SK-N-SH (cell line): ENCODE measurements around the gene TJP1. TPM values are rescaled to one million over a fixed set of nuclear protein-coding genes. Genes with fewer than 3 reads are reported as not detected.

Experiments used
- CTCF ChIA-PET: fragments of 300-600, 350-600 bp; formaldehyde crosslinking; extraction: SDS; loops from one replicate; lab custom pipeline; 2021; lab: Yijun Ruan, JAX
- POLR2A ChIA-PET: fragments of 350-600 bp; sonication (Branson Sonifier 250); formaldehyde crosslinking; extraction: SDS; loops from one replicate; lab custom pipeline; 2020; ENCODE audit warnings: antibody characterized with exemption, inconsistent platforms; lab: Yijun Ruan, JAX
- DNase-seq: peaks from one replicate; pipeline ENCODE4 v3.0.0; 2012
- H2AFZ ChIP-seq: fragments of 200-600 bp; sonication (generic); 2 replicates; pipeline ENCODE4 v1.8.1; 2016; ENCODE audit warnings: antibody characterized with exemption, mild to moderate bottlenecking, low read depth
- H3F3A ChIP-seq: fragments of 200-600 bp; sonication (generic); replicated peaks from 2 replicates; pipeline ENCODE3; 2016; ENCODE audit warnings: antibody characterized with exemption, mild to moderate bottlenecking; ENCODE audit not compliant: insufficient read depth
- H3K27ac ChIP-seq, 2 experiments: fragments of 200-500 bp in 1 of 2; fragments of 200-600 bp in 1 of 2; sonication (Bioruptor generic) in 1 of 2; sonication (generic), shearing (Covaris generic) in 1 of 2; 2 replicates each; pipeline versions ENCODE4 v1.5.1 to v1.6.1; 2014 to 2016; ENCODE audit warnings: low read depth in 2 of 2, inconsistent platforms in 1 of 2, low read length in 1 of 2, mild to moderate bottlenecking in 1 of 2, mixed read lengths in 1 of 2
- H3K27me3 ChIP-seq: fragments of 200-600 bp; sonication (generic), shearing (Covaris generic); 2 replicates; pipeline ENCODE4 v1.6.1; 2016; ENCODE audit warnings: mixed run types; ENCODE audit not compliant: insufficient read depth
- H3K36me3 ChIP-seq, 2 experiments: fragments of 200-500 bp in 1 of 2; fragments of 200-600 bp in 1 of 2; sonication (Bioruptor generic) in 1 of 2; sonication (generic) in 1 of 2; replicated peaks in 1 of 2; 2 replicates each; pipeline versions ENCODE3 to v1.5.1; 2014 to 2016; ENCODE audit warnings: low read length in 1 of 2, mild to moderate bottlenecking in 1 of 2; ENCODE audit not compliant: insufficient read depth in 2 of 2, control insufficient read depth in 1 of 2
- H3K4me1 ChIP-seq, 2 experiments: fragments of 200-500 bp in 1 of 2; fragments of 200-600 bp in 1 of 2; sonication (Bioruptor generic) in 1 of 2; sonication (generic), shearing (Covaris generic) in 1 of 2; 2 replicates each; pipeline versions ENCODE4 v1.5.1 to v1.6.1; 2014 to 2016; ENCODE audit warnings: low read depth in 1 of 2, low read length in 1 of 2, mixed run types in 1 of 2; ENCODE audit not compliant: insufficient read depth in 2 of 2, control insufficient read depth in 1 of 2
- H3K4me2 ChIP-seq: fragments of 200-600 bp; sonication (generic), shearing (Covaris generic); 2 replicates; pipeline ENCODE4 v1.6.1; 2017; ENCODE audit warnings: mixed run types
- H3K4me3 ChIP-seq, 2 experiments: fragments of 200-500 bp in 1 of 2; fragments of 200-600 bp in 1 of 2; sonication (Bioruptor generic) in 1 of 2; sonication (generic), shearing (Covaris generic) in 1 of 2; 2 replicates each; pipeline versions ENCODE4 v1.5.1 to v1.8.1; 2014 to 2016; ENCODE audit warnings: low read depth in 2 of 2, inconsistent platforms in 1 of 2, low read length in 1 of 2, mild to moderate bottlenecking in 1 of 2, mixed read lengths in 1 of 2, moderate library complexity in 1 of 2
- H3K79me2 ChIP-seq: fragments of 200-600 bp; sonication (generic); 2 replicates; pipeline ENCODE4 v1.8.1; 2017; ENCODE audit warnings: mild to moderate bottlenecking; ENCODE audit not compliant: insufficient read depth
- H3K9ac ChIP-seq: fragments of 200-600 bp; sonication (generic); 2 replicates; pipeline ENCODE4 v1.6.1; 2017; ENCODE audit warnings: mixed run types
- H3K9me2 ChIP-seq: fragments of 200-600 bp; sonication (generic); 2 replicates; pipeline ENCODE4 v1.6.1; 2017; ENCODE audit warnings: mixed run types
- H3K9me3 ChIP-seq: fragments of 200-600 bp; sonication (generic); 2 replicates; pipeline ENCODE4 v1.6.1; 2017; ENCODE audit warnings: mixed run types, mild to moderate bottlenecking, moderate library complexity
- H4K20me1 ChIP-seq: fragments of 200-600 bp; sonication (generic); 2 replicates; pipeline ENCODE4 v1.6.1; 2017; ENCODE audit warnings: mild to moderate bottlenecking, mixed run types; ENCODE audit not compliant: insufficient read depth
- EP300 ChIP-seq, 2 experiments: IDR thresholded peaks; 2 replicates each; pipeline versions ENCODE4 v1.4.0 to v1.6.1; 2012; ENCODE audit warnings: borderline replicate concordance in 1 of 2, low read depth in 1 of 2, low read length in 1 of 2
- EZH2phosphoT487 ChIP-seq: fragments of 200-600 bp; sonication (generic); IDR thresholded peaks from 2 replicates; pipeline ENCODE4 v1.6.1; 2017; ENCODE audit warnings: low read depth, mixed run types, mild to moderate bottlenecking, antibody characterized with exemption, moderate library complexity, borderline replicate concordance
- FOSL2 ChIP-seq: IDR thresholded peaks from 2 replicates; pipeline ENCODE4 v1.4.0; 2012; ENCODE audit warnings: low read depth, mild to moderate bottlenecking, moderate library complexity, borderline replicate concordance
- FOXM1 ChIP-seq: IDR thresholded peaks from 2 replicates; pipeline ENCODE4 v1.4.0; 2012; ENCODE audit warnings: low read depth, mild to moderate bottlenecking
- GATA2 ChIP-seq: sonication (generic); formaldehyde crosslinking; IDR thresholded peaks from 2 replicates; pipeline ENCODE4 v1.5.0; 2020; ENCODE audit warnings: mild to moderate bottlenecking, missing genetic modification reagents
- MXI1 ChIP-seq: IDR thresholded peaks from 2 replicates; pipeline ENCODE4 v1.6.1; 2012; ENCODE audit warnings: mild to moderate bottlenecking, low read depth, low read length, improper control_type of control experiment
- NRF1 ChIP-seq: IDR thresholded peaks from 2 replicates; pipeline ENCODE4 v1.6.1; 2012; ENCODE audit warnings: low read depth, mild to moderate bottlenecking, low read length
- POLR2AphosphoS5 ChIP-seq: IDR thresholded peaks from 2 replicates; pipeline ENCODE4 v1.6.1; 2012; ENCODE audit warnings: low read depth, low read length
- RFX5 ChIP-seq: IDR thresholded peaks from 2 replicates; pipeline ENCODE4 v1.6.1; 2012; ENCODE audit warnings: mild to moderate bottlenecking, improper control_type of control experiment, low read length
- RXRA ChIP-seq: IDR thresholded peaks from 2 replicates; pipeline ENCODE4 v1.4.0; 2012; ENCODE audit warnings: low read depth, mild to moderate bottlenecking, borderline replicate concordance
- SIN3A ChIP-seq: IDR thresholded peaks from 2 replicates; pipeline ENCODE4 v1.6.1; 2012; ENCODE audit warnings: low read depth, mild to moderate bottlenecking, low read length, moderate library complexity, borderline replicate concordance
- SMC3 ChIP-seq: IDR thresholded peaks from 2 replicates; pipeline ENCODE4 v1.6.1; 2012; ENCODE audit warnings: low read depth, low read length, improper control_type of control experiment
- TEAD4 ChIP-seq: IDR thresholded peaks from 2 replicates; pipeline ENCODE4 v1.4.0; 2012; ENCODE audit warnings: mild to moderate bottlenecking, borderline replicate concordance; ENCODE audit not compliant: insufficient read depth
- YY1 ChIP-seq: IDR thresholded peaks from 2 replicates; pipeline ENCODE4 v1.4.0; 2012; ENCODE audit warnings: low read depth, mild to moderate bottlenecking
- WGBS: methylation state at CpG from one replicate; pipeline ENCODE4 v1.1.6; 2017; ENCODE audit warnings: low lambda C conversion rate; 5-methylcytosine and 5-hydroxymethylcytosine counted together
- polyA plus RNA-seq, 3 experiments: library from polyadenylated mRNA; depleted of rRNA; stranded (reverse); fragments of >200 nt; gene quantifications; 2 replicates each; pipeline ENCODE4 v1.2.3, GENCODE V29; 2012
- TF ChIP-seq, protein P1 (sequence below): IDR thresholded peaks from 2 replicates; pipeline ENCODE4 v1.4.0; 2012; ENCODE audit warnings: low read depth, borderline replicate concordance
- TF ChIP-seq, protein P2 (sequence below): fragments of 150-350 bp; IDR thresholded peaks from 2 replicates; pipeline ENCODE4 v1.6.1; 2016; ENCODE audit warnings: mild to moderate bottlenecking, low read depth, low read length
- TF ChIP-seq, protein P3 (sequence below): fragments of 150-350 bp; IDR thresholded peaks from 2 replicates; pipeline ENCODE4 v1.6.1; 2017; ENCODE audit warnings: antibody characterized with exemption, low read length, low read depth, borderline replicate concordance
- TF ChIP-seq, protein P4 (sequence below): fragments of 200-600 bp; sonication (generic); IDR thresholded peaks from 2 replicates; pipeline ENCODE4 v1.6.1; 2017; ENCODE audit warnings: antibody characterized with exemption, mild to moderate bottlenecking, moderate library complexity
- TF ChIP-seq, protein P5 (sequence below): IDR thresholded peaks from 2 replicates; pipeline ENCODE4 v1.4.0; 2012; ENCODE audit warnings: low read depth, borderline replicate concordance

Gene TJP1
- polyA plus RNA-seq, 1 of the 3 experiments (the other 2 are of a cell fraction) = 17.5 TPM

DNA sequence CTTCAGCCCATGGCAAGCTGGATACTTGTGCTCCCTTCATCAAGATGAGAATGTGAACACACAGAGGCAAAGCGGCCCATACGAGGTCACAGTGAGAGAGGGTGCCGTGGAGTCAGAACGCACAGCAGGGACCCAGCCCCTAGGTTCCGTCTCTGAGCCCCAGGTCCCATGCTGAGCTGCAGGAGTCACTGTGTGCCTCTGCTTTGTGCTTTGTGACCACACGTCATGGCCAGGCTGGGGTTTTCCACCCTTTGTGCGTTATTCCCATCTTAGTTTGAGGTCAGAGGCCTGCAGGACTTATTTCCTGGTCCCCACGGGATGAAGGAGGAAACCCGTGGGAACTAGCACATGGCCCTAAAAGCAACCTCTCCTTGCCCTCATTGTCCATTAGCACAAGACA is 140.3 kb downstream of the TJP1 start:
- DNase-seq = no peak
- no peaks in the 10 kb centered on the region for H3K79me2 ChIP-seq
- no peaks in the 10 kb centered on the region for H3K9me2 ChIP-seq
- H3K4me3 ChIP-seq = no peak overlapping the region
- no peaks in the 10 kb centered on the region for H4K20me1 ChIP-seq
- no peaks in the 10 kb centered on the region for H3K27me3 ChIP-seq
- H3K9ac ChIP-seq = no peak overlapping the region
- WGBS = 93% methylated on average over 6 of the region's 9 CpGs
- H3K4me2 ChIP-seq = no peak overlapping the region
- CTCF ChIA-PET = interaction anchor here (0.6 to 1.5 kb wide), 2 partner anchors 59 to 982 kb away, joined by 3 read pairs; no protein-coding TSS in a partner anchor
- peaks cover 23% of the 10 kb centered on the region for H3F3A ChIP-seq
- H3K9me3 ChIP-seq = no peaks in the 10 kb centered on the region
- H3K4me1 ChIP-seq = peaks cover 4 to 13% of the 10 kb centered on the region in 2 experiments; a peak in 3 of 4 replicates
- no peak overlapping the region for H3K27ac ChIP-seq
- H2AFZ ChIP-seq = no peak overlapping the region
- H3K36me3 ChIP-seq = no peaks in the 10 kb centered on the region
- TF ChIP-seq POLR2AphosphoS5 (no peak), YY1 (no peak), FOSL2 (no peak), SIN3A (no peak), EP300 (IDR thresholded peaks at IDR 0.05; ENCODE audit: borderline replicate concordance in 1 of 2, low read depth in 1 of 2, low read length in 1 of 2) (no peak), EZH2phosphoT487 (no peak), NRF1 (no peak), SMC3 (no peak), GATA2 (CRISPR knock-in tag) (no peak), MXI1 (no peak), RXRA (no peak), TEAD4 (no peak), FOXM1 (no peak), RFX5 (no peak)
- TF ChIP-seq, protein P1, sequence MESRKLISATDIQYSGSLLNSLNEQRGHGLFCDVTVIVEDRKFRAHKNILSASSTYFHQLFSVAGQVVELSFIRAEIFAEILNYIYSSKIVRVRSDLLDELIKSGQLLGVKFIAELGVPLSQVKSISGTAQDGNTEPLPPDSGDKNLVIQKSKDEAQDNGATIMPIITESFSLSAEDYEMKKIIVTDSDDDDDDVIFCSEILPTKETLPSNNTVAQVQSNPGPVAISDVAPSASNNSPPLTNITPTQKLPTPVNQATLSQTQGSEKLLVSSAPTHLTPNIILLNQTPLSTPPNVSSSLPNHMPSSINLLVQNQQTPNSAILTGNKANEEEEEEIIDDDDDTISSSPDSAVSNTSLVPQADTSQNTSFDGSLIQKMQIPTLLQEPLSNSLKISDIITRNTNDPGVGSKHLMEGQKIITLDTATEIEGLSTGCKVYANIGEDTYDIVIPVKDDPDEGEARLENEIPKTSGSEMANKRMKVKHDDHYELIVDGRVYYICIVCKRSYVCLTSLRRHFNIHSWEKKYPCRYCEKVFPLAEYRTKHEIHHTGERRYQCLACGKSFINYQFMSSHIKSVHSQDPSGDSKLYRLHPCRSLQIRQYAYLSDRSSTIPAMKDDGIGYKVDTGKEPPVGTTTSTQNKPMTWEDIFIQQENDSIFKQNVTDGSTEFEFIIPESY = no peak
- TF ChIP-seq, protein P2, sequence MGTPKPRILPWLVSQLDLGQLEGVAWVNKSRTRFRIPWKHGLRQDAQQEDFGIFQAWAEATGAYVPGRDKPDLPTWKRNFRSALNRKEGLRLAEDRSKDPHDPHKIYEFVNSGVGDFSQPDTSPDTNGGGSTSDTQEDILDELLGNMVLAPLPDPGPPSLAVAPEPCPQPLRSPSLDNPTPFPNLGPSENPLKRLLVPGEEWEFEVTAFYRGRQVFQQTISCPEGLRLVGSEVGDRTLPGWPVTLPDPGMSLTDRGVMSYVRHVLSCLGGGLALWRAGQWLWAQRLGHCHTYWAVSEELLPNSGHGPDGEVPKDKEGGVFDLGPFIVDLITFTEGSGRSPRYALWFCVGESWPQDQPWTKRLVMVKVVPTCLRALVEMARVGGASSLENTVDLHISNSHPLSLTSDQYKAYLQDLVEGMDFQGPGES = no peak
- TF ChIP-seq, protein P3, sequence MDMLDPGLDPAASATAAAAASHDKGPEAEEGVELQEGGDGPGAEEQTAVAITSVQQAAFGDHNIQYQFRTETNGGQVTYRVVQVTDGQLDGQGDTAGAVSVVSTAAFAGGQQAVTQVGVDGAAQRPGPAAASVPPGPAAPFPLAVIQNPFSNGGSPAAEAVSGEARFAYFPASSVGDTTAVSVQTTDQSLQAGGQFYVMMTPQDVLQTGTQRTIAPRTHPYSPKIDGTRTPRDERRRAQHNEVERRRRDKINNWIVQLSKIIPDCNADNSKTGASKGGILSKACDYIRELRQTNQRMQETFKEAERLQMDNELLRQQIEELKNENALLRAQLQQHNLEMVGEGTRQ = no peak
- TF ChIP-seq, protein P4, sequence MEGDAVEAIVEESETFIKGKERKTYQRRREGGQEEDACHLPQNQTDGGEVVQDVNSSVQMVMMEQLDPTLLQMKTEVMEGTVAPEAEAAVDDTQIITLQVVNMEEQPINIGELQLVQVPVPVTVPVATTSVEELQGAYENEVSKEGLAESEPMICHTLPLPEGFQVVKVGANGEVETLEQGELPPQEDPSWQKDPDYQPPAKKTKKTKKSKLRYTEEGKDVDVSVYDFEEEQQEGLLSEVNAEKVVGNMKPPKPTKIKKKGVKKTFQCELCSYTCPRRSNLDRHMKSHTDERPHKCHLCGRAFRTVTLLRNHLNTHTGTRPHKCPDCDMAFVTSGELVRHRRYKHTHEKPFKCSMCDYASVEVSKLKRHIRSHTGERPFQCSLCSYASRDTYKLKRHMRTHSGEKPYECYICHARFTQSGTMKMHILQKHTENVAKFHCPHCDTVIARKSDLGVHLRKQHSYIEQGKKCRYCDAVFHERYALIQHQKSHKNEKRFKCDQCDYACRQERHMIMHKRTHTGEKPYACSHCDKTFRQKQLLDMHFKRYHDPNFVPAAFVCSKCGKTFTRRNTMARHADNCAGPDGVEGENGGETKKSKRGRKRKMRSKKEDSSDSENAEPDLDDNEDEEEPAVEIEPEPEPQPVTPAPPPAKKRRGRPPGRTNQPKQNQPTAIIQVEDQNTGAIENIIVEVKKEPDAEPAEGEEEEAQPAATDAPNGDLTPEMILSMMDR = no peak
- TF ChIP-seq, protein P5, sequence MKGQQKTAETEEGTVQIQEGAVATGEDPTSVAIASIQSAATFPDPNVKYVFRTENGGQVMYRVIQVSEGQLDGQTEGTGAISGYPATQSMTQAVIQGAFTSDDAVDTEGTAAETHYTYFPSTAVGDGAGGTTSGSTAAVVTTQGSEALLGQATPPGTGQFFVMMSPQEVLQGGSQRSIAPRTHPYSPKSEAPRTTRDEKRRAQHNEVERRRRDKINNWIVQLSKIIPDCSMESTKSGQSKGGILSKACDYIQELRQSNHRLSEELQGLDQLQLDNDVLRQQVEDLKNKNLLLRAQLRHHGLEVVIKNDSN = no peak
- POLR2A ChIA-PET = no interaction called here
